GM12892 (cell line): ENCODE measurements around the gene ELK1.

Experiments used
- DNase-seq: peaks from one replicate; pipeline ENCODE4 v3.0.0; 2011; ENCODE audit not compliant: insufficient read length
- FAIRE-seq: peaks from 2 replicates; lab custom pipeline; 2011; peaks lifted over from hg19 to GRCh38; lab: Jason Lieb, UNC
- POLR2A ChIP-seq: IDR thresholded peaks from 2 replicates; pipeline ENCODE4 v1.6.1; 2011; ENCODE audit warnings: low read depth, low read length, control low read depth
- POLR2AphosphoS5 ChIP-seq: IDR thresholded peaks from 2 replicates; pipeline ENCODE4 v1.6.1; 2011; ENCODE audit warnings: low read depth, low read length, control low read depth
- TAF1 ChIP-seq: IDR thresholded peaks from 2 replicates; pipeline ENCODE4 v1.6.1; 2011; ENCODE audit warnings: low read depth, mild to moderate bottlenecking, control low read depth, low read length, borderline replicate concordance

ELK1 gene

DNA sequence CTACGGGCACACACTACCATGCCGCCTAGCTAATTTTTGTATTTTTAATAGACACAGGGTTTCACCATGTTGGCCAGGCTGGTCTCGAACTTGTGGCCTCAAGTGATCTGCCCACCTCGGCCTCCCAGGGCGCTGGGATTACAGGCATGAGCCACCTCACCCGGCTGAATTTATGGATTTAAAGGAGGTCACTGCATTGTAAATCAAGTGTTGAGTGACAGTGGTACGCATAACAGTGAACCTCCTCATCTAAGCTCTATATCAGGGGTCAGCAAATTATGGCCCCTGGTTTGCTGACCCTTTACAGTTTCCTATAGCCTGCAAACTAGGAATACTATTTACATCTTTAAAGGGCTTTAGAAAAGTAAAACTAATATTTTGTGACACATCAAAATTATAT, 11.2 kb upstream of the ELK1 start:
- no peak for DNase-seq
- no peak for TF ChIP-seq POLR2A
- TF ChIP-seq POLR2AphosphoS5: no peak
- no peak for TF ChIP-seq TAF1
- FAIRE-seq: no peak

DNA sequence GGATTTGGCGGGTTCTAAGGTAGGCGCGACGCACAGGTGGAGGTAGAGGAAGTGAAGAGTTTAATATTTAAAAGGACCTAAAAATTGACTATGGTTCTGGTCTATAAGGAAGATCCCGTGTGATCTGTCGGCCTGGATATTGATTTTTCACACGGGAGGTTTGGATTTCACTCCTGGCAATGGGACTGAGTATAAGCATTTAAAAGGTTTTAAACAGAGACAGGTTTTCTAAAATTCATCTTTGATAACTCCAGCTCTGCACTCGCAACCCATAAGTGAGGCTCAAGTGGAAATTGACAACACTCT, 9.0 kb upstream of the ELK1 start:
- TF ChIP-seq POLR2A (no peak), TAF1 (no peak), POLR2AphosphoS5 (no peak)
- DNase-seq (no peak), FAIRE-seq (no peak)

DNA sequence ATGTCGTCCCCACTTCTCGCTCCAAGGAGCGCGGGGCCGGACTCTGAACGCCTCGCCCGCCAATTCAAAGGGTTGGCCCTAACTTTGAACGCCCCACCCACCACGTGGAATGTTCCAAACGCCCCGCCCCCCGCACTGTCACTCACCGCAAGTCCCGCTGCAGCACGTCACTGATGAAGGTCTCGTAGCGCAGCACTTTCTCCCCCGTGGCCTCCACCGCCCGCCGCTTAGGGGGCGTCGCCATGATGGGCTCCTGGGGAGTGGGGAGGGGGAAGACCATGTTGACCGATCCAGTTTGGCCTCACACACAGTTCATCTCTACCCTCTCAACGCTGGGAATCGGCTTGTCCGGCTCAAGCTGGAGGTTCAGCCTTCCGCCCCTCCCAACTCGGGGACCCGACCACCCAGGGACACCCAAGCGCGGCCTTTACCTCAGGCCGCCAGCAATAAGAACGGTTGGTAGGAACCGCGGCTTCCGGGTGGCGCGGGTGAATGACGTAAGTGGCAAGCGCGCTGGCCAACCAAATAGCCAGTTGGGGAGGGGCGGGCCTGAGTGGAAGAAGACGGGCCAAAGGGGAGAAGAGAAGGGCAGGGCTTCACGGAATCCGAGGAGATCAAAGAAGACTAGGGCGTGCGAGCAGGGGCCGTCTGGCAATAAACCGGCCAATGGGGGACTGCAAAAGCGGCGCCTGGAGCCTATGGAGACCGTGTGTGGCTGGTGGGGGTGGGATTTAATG, 8.5 kb upstream of the ELK1 start, which contains the start of gene UXT:
TSS of gene UXT (minus strand) at position 497 of the 737 bp plus-strand sequence. CDS start at position 244, 253 bp downstream.
- FAIRE-seq (peak; percentile 95), DNase-seq (peak; percentile 65)
- TF ChIP-seq POLR2AphosphoS5 (peak; percentile 75; the same call in 1 of the 2 replicates), POLR2A (peak; percentile 78; the same call in 1 of the 2 replicates), TAF1 (no peak; the same call in 1 of the 2 replicates)

- TF ChIP-seq POLR2AphosphoS5 (no peak), POLR2A (no peak), TAF1 (no peak)
These were observed 7.9 kb upstream of the ELK1 start for GRCh38 chrX:47658301-47658683.

DNA sequence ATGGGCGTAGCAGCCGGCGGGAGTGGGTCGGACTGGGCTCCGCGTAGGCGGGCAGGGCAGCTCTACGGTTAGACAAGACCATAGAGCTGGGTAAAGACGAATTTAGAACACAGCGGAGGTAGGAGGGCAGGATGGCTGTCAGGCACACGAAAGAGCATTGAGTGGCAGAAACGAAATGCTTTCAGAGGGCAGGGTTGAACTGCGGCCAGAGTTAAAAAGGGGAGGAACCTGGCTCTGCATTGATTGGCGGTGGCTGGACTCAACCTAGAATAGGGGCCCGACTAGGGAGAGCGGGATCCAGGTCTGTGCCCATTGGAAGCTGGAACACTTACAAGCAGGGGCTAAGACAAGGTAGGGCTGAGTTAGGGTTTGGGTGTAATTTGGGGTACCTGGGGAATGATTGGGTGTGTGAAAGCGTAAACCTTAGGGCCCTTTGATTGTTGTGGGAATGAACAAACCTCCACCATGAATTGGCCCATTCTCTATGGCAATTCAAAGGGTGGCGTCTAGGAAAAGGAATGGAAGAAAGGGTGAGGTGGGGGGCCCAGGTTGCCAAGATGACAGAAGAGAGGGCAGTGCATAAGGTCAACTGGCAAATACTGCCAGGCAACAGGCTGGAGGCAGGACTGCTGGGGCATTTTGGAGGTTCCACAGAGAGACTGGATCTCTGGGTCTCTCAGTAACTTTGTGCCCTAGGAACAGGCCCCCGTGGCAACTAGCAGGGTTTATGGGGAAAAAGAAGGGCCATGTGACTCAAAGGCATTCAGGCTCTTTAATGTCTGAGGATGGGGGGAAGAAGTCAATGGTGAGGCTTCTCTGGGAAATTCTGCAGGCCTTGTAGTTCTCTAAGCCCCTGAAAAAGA, 911 bp upstream of the ELK1 start:
- FAIRE-seq (no peak), DNase-seq (no peak)
- TF ChIP-seq TAF1 (no peak), POLR2AphosphoS5 (no peak), POLR2A (no peak; the same call in 1 of the 2 replicates)

More at GRCh38 chrX:47658301-47658683, 7.9 kb upstream of the ELK1 start:
- DNase-seq: no peak
- no peak for FAIRE-seq

DNA sequence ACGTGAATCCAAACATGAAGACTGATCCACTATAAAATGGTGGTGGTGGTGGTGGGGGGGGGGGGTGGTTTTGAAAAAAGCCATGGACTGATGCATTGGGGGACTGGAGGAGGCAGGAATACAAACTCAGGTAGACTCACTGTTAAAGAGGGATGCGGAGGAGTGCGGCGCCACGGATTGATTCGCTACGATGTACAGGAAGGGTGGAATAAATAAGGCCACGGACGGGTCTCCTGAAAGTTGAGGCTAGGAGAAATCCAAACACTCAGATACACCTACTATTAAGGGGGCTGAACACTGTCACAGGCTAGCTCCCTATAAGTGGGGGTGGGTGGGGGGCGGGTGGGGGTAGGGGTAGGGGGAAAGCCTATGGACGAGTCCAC, 591 bp downstream of the ELK1 start:
- DNase-seq (no peak), FAIRE-seq (no peak)
- TF ChIP-seq POLR2AphosphoS5: no peak
- TF ChIP-seq TAF1: no peak
- no peak for TF ChIP-seq POLR2A

GRCh38 chrX:47649271-47649670, 1.1 kb downstream of the ELK1 start:
- TF ChIP-seq POLR2A: no peak
- TF ChIP-seq POLR2AphosphoS5: no peak
- no peak for TF ChIP-seq TAF1
- FAIRE-seq: no peak
- DNase-seq: no peak

DNA sequence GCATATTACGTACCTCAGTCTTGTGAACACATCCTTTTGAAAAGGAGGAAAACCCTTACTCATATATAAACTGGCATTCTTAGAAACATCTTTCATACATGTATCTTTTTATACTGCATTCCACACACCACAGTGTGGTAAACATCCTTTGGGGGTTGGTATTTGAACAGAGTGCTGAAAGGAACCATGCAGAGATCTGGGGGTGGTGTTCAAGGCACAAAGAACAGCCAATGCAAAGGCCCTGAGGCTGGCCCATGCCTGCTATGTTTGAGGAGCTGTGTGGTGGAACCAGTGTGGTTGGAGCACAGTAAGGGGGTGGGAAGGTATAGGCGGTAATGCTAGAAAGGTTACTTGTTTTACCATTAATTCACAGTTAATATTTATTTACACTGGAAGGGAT, 2.0 kb downstream of the ELK1 start:
- TF ChIP-seq TAF1 (no peak), POLR2AphosphoS5 (no peak), POLR2A (no peak)
- DNase-seq: no peak
- no peak for FAIRE-seq

GRCh38 chrX:47646636-47647035, 3.7 kb downstream of the ELK1 start:
- FAIRE-seq: no peak
- DNase-seq: no peak
- TF ChIP-seq POLR2AphosphoS5 (no peak), POLR2A (0 out of 2 replicates have a peak, but pooled peaks have one; percentile 18), TAF1 (no peak)

DNA sequence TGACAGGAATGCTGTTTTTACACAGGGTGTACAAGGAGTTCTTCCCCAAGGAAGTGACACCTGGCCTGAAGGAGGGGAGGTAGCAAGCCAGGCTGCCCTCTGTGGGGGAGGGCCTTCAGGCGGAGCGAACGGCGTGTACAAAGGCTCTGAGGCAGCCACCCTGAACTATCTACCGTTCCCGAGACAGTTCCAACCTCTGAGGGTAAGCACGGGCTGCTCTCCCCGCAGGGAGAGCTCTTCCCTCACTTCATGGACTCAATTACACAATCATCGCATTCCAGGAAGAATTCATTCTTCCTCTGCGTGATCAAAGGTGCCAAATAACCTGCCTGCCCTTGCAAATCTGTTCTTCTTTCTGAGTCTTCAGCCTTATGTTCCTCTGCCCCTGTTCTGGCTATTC, 4.8 kb downstream of the ELK1 start:
- FAIRE-seq (no peak), DNase-seq (no peak)
- TF ChIP-seq POLR2A (no peak), TAF1 (no peak), POLR2AphosphoS5 (no peak)

DNA sequence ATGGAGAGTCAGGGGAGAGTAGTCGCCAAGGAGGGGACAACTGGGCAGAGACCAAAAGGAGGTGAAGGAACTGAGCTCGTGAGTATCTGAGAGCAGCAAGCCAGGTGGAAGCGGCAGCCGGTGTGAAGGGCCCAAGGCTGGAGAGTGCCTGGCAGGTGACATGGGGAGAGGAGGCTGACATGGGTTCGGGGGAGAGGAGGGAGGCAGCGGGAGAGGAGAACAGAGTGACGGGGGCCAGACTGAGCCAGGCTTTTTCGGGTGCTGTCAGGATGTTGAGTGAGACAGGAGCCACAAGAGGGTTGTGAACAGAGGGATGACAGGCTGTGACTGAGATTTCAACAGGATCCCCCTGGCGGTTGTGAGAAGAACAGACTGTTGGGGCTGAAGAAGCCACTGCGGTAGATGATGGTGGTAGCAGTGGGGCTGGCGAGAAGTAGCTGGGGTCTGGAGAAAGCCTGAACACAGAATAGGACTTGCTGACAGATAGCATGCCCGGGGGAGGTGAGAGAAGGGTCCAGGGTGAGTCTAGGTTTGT, 5.7 kb downstream of the ELK1 start:
- DNase-seq: no peak
- FAIRE-seq: peak; percentile 67
- TF ChIP-seq POLR2AphosphoS5 (no peak), POLR2A (no peak)

GRCh38 chrX:47643926-47644325, 6.4 kb downstream of the ELK1 start:
- no peak for TF ChIP-seq TAF1
- no peak for TF ChIP-seq POLR2A
- no peak for TF ChIP-seq POLR2AphosphoS5
- FAIRE-seq: no peak
- DNase-seq: no peak

GRCh38 chrX:47638816-47639215, 11.5 kb downstream of the ELK1 start:
- no peak for TF ChIP-seq POLR2AphosphoS5
- no peak for TF ChIP-seq TAF1
- TF ChIP-seq POLR2A: no peak
- DNase-seq (no peak), FAIRE-seq (no peak)
